Measurements from ENCODE around the gene MAP7.
"Not testable (repeated sequence)": the region's sequence is repeated elsewhere in the genome, so short reads cannot be mapped to it uniquely, and the experiment has no call there.

The MAP7 gene

DNA sequence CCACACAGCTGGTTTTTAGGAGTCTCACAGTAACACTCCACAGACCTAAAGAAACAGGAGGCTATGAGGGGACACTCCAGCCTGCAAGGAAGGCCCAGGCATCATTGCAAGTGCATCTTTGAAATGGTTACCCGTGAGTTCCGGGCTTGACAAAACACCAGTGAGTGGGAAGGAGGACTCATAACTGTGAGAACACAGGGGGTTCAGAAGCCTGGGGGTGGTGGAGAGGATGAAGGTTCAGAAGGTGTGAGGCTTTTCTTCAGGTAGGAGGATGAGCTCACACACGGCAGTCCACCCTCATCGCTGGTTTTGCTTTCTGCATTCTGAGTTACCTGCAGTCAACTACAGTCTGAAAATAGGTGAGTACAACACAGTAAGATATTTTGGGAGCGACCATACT is 39.9 kb downstream of the MAP7 start:
- H3K27ac ChIP-seq (ENCODE audit: low read depth, low read length), result no peak overlapping the region
- no peaks in the 10 kb centered on the region for H3K36me3 ChIP-seq (ENCODE audit: control insufficient read depth, insufficient read depth, low read length)

GRCh38 chr6:136508725-136509392 is 41.4 kb downstream of the MAP7 start:
- no peak overlapping the region for H3K4me3 ChIP-seq (ENCODE audit: low read length)
- H3K4me1 ChIP-seq (ENCODE audit: control insufficient read depth, insufficient read depth, low read length), result no peaks in the 10 kb centered on the region
- H3K27ac ChIP-seq (ENCODE audit: low read depth, low read length), result no peak overlapping the region

More for the DNA sequence above, 39.9 kb downstream of the MAP7 start:
- Histone ChIP-seq H3K4me1 (ENCODE audit: control insufficient read depth, insufficient read depth, low read length) (no peaks in the 10 kb centered on the region), H3K27me3 (ENCODE audit: control insufficient read depth, insufficient read depth, low read length) (no peaks in the 10 kb centered on the region), H3K9ac (ENCODE audit: low read length) (no peak overlapping the region), H3K4me3 (ENCODE audit: low read length) (no peak overlapping the region)

DNA sequence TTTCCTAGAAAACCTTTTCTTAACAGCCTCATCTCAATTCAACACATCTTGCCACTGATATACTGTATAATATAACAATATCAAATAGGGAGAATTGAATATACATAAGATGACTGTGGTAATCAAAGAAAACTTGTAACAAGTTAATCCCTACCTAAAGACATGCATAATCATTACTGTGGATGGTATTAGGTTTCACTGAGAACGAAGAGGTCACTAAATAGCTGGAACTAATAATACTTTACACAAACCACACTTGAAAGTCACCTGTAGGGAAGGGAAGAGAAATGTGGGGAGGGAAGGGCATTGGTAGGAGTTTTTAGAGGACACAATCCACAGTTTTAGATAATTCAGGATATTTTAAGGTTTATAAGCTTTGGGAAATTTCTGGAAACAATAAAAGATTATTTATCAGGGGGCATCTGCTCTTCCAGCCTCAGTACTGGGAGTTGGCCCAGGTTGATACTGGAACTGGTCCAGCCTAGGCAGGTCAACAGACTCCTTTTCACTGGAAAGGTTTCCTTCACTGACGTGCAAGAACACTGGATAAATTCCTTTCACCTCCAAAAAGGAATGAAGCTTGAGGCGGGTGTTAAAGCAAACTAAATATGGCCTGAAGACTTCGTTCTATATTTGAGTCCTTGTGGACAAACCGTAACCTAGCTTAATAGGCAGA is 44.0 kb downstream of the MAP7 start:
- Histone ChIP-seq H3K27ac (ENCODE audit: low read depth, low read length) (no peak overlapping the region), H3K36me3 (ENCODE audit: control insufficient read depth, insufficient read depth, low read length) (no peaks in the 10 kb centered on the region), H3K9ac (ENCODE audit: low read length) (no peak overlapping the region), H3K27me3 (ENCODE audit: control insufficient read depth, insufficient read depth, low read length) (no peaks in the 10 kb centered on the region), H3K4me3 (ENCODE audit: low read length) (no peak overlapping the region), H3K4me1 (ENCODE audit: control insufficient read depth, insufficient read depth, low read length) (no peaks in the 10 kb centered on the region)

More at GRCh38 chr6:136508725-136509392, 41.4 kb downstream of the MAP7 start:
- Histone ChIP-seq H3K9ac (ENCODE audit: low read length) (no peak overlapping the region), H3K36me3 (ENCODE audit: control insufficient read depth, insufficient read depth, low read length) (no peaks in the 10 kb centered on the region), H3K27me3 (ENCODE audit: control insufficient read depth, insufficient read depth, low read length) (no peaks in the 10 kb centered on the region)

- H3K27me3 ChIP-seq (ENCODE audit: control insufficient read depth, insufficient read depth, low read length), result no peaks in the 10 kb centered on the region
- no peak overlapping the region for H3K27ac ChIP-seq (ENCODE audit: low read depth, low read length)
- H3K36me3 ChIP-seq (ENCODE audit: control insufficient read depth, insufficient read depth, low read length), result no peaks in the 10 kb centered on the region
- no peak overlapping the region for H3K4me3 ChIP-seq (ENCODE audit: low read length)
- H3K9ac ChIP-seq (ENCODE audit: low read length), result no peak overlapping the region
- no peaks in the 10 kb centered on the region for H3K4me1 ChIP-seq (ENCODE audit: control insufficient read depth, insufficient read depth, low read length)
These were observed 46.8 kb downstream of the MAP7 start for GRCh38 chr6:136503303-136504029.

DNA sequence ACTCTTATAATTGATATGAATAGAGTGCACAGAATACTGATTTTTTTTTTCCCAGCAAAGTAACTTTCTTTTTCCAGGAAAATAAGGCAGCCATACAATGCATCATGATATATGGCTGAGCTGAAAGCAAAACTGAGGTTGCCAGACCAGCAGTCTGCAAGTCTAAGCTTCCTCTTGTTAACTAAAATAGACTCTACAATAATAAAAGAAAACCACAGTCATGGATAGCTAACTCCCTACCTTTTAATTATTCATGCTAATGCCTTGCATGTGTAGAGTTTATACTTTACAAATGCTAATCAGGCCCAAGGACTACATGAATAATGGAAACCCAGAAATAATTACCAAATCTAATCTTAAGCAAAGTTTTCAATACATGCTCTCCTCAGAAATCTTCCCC is 47.4 kb downstream of the MAP7 start:
- Histone ChIP-seq H3K27ac (ENCODE audit: low read depth, low read length) (no peak overlapping the region), H3K27me3 (ENCODE audit: control insufficient read depth, insufficient read depth, low read length) (no peaks in the 10 kb centered on the region), H3K9ac (ENCODE audit: low read length) (no peak overlapping the region), H3K4me1 (ENCODE audit: control insufficient read depth, insufficient read depth, low read length) (no peaks in the 10 kb centered on the region), H3K36me3 (ENCODE audit: control insufficient read depth, insufficient read depth, low read length) (no peaks in the 10 kb centered on the region), H3K4me3 (ENCODE audit: low read length) (no peak overlapping the region)

GRCh38 chr6:136501514-136501913 is 48.7 kb downstream of the MAP7 start:
- Histone ChIP-seq H3K27me3 (ENCODE audit: control insufficient read depth, insufficient read depth, low read length) (no peaks in the 10 kb centered on the region), H3K4me3 (ENCODE audit: low read length) (no peak overlapping the region), H3K9ac (ENCODE audit: low read length) (no peak overlapping the region), H3K27ac (ENCODE audit: low read depth, low read length) (no peak overlapping the region), H3K36me3 (ENCODE audit: control insufficient read depth, insufficient read depth, low read length) (no peaks in the 10 kb centered on the region), H3K4me1 (ENCODE audit: control insufficient read depth, insufficient read depth, low read length) (no peaks in the 10 kb centered on the region)

GRCh38 chr6:136501096-136501495 is 49.1 kb downstream of the MAP7 start:
- H3K27me3 ChIP-seq (ENCODE audit: control insufficient read depth, insufficient read depth, low read length), result no peaks in the 10 kb centered on the region
- no peak overlapping the region for H3K4me3 ChIP-seq (ENCODE audit: low read length)
- H3K4me1 ChIP-seq (ENCODE audit: control insufficient read depth, insufficient read depth, low read length), result no peaks in the 10 kb centered on the region
- H3K27ac ChIP-seq (ENCODE audit: low read depth, low read length), result no peak overlapping the region
- no peaks in the 10 kb centered on the region for H3K36me3 ChIP-seq (ENCODE audit: control insufficient read depth, insufficient read depth, low read length)
- no peak overlapping the region for H3K9ac ChIP-seq (ENCODE audit: low read length)

GRCh38 chr6:136500414-136500813 is 49.8 kb downstream of the MAP7 start:
- Histone ChIP-seq H3K4me1 (ENCODE audit: control insufficient read depth, insufficient read depth, low read length) (no peaks in the 10 kb centered on the region), H3K9ac (ENCODE audit: low read length) (no peak overlapping the region), H3K27me3 (ENCODE audit: control insufficient read depth, insufficient read depth, low read length) (no peaks in the 10 kb centered on the region), H3K36me3 (ENCODE audit: control insufficient read depth, insufficient read depth, low read length) (no peaks in the 10 kb centered on the region), H3K27ac (ENCODE audit: low read depth, low read length) (no peak overlapping the region), H3K4me3 (ENCODE audit: low read length) (no peak overlapping the region)

- Histone ChIP-seq H3K36me3 (ENCODE audit: control insufficient read depth, insufficient read depth, low read length) (no peaks in the 10 kb centered on the region), H3K27ac (ENCODE audit: low read depth, low read length) (no peak overlapping the region)
These were observed 50.9 kb downstream of the MAP7 start for GRCh38 chr6:136499370-136499769.

GRCh38 chr6:136496449-136496848 is 53.8 kb downstream of the MAP7 start:
- not testable (repeated sequence) for H3K9ac ChIP-seq (ENCODE audit: low read length); H3K27me3 ChIP-seq (ENCODE audit: control insufficient read depth, insufficient read depth, low read length); H3K36me3 ChIP-seq (ENCODE audit: control insufficient read depth, insufficient read depth, low read length); H3K4me1 ChIP-seq (ENCODE audit: control insufficient read depth, insufficient read depth, low read length); H3K27ac ChIP-seq (ENCODE audit: low read depth, low read length); H3K4me3 ChIP-seq (ENCODE audit: low read length)

More at GRCh38 chr6:136499370-136499769, 50.9 kb downstream of the MAP7 start:
- Histone ChIP-seq H3K4me3 (ENCODE audit: low read length) (no peak overlapping the region), H3K4me1 (ENCODE audit: control insufficient read depth, insufficient read depth, low read length) (no peaks in the 10 kb centered on the region), H3K27me3 (ENCODE audit: control insufficient read depth, insufficient read depth, low read length) (no peaks in the 10 kb centered on the region), H3K9ac (ENCODE audit: low read length) (no peak overlapping the region)

GRCh38 chr6:136494710-136495109 is 55.5 kb downstream of the MAP7 start:
- Histone ChIP-seq H3K27ac (ENCODE audit: low read depth, low read length) (no peak overlapping the region), H3K4me3 (ENCODE audit: low read length) (no peak overlapping the region), H3K4me1 (ENCODE audit: control insufficient read depth, insufficient read depth, low read length) (no peaks in the 10 kb centered on the region), H3K9ac (ENCODE audit: low read length) (no peak overlapping the region), H3K27me3 (ENCODE audit: control insufficient read depth, insufficient read depth, low read length) (no peaks in the 10 kb centered on the region), H3K36me3 (ENCODE audit: control insufficient read depth, insufficient read depth, low read length) (no peaks in the 10 kb centered on the region)

DNA sequence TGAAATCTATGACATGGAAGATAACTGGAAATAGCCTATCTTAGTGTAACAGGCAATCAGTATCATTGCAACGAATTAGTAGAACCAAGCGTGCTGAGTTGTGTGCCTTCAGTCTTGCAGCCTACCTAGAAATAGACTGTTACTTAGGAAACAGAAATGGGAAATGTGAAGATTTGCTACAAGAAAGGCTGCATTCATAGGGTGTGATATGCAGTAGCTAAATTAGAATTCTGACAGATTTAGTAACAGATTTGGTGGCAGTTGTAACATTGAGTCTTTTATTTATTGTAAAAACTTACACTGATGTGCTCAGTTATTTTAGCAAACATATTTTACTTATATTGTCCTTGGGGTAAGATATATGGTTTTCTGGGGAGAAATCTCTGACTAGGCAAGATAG is 56.2 kb downstream of the MAP7 start:
- H3K4me1 ChIP-seq (ENCODE audit: control insufficient read depth, insufficient read depth, low read length), result no peaks in the 10 kb centered on the region
- no peak overlapping the region for H3K27ac ChIP-seq (ENCODE audit: low read depth, low read length)
- no peaks in the 10 kb centered on the region for H3K36me3 ChIP-seq (ENCODE audit: control insufficient read depth, insufficient read depth, low read length)
- H3K9ac ChIP-seq (ENCODE audit: low read length), result no peak overlapping the region
- H3K27me3 ChIP-seq (ENCODE audit: control insufficient read depth, insufficient read depth, low read length), result no peaks in the 10 kb centered on the region
- no peak overlapping the region for H3K4me3 ChIP-seq (ENCODE audit: low read length)

All from rectal smooth muscle tissue (tissue), 1 donor.